HG03025 (cell line): ENCODE measurements around the gene MEG3.

Experiments used
- ATAC-seq: cut with Tn5 transposase; IDR thresholded peaks from one replicate; pipeline ENCODE4 v1.9.1; 2021; ENCODE audit warnings: mild to moderate bottlenecking, moderate library complexity; ENCODE audit not compliant: unreplicated experiment, low FRiP score

The MEG3 gene

GRCh38 chr14:100907240-100907639, 81.3 kb downstream of the MEG3 start:
- ATAC-seq: no peak

DNA sequence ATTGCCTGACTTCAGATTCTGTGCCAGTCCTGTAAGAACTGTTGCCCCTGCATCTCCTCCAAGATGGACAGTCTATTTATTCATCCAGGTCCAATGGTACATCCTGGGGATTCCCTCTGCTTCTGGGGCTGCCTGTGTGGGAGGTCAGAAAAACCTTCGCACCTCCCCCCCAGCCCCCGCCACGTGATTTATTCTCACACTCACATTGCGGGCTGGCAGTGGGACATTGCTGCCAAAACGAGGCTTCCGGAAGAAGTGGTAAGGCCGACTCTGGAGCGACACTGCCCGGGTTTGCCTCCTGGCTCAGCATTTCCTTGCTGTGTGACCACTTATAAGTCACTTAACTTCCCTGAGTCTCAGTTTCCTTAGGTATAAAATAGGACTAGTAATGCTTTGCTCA, 83.5 kb downstream of the MEG3 start:
- ATAC-seq: no peak
